Stimulated activated CD8-positive, alpha-beta memory T cell treated with anti-CD3 and anti-CD28 coated beads, Interleukin-7, amount 100 ng/mL, for 1 hour (primary cell): ENCODE results near the gene MUC5AC.
"Not testable (repeated sequence)": the region's sequence is repeated elsewhere in the genome, so short reads cannot be mapped to it uniquely, and the experiment has no call there.

ENCODE experiments used
- DNase-seq, 2 donors: peaks; one replicate each; pipeline ENCODE4 v3.0.0-alpha.2; 2020; ENCODE audit warnings: low read depth in 2 of 2

MUC5AC gene

DNA sequence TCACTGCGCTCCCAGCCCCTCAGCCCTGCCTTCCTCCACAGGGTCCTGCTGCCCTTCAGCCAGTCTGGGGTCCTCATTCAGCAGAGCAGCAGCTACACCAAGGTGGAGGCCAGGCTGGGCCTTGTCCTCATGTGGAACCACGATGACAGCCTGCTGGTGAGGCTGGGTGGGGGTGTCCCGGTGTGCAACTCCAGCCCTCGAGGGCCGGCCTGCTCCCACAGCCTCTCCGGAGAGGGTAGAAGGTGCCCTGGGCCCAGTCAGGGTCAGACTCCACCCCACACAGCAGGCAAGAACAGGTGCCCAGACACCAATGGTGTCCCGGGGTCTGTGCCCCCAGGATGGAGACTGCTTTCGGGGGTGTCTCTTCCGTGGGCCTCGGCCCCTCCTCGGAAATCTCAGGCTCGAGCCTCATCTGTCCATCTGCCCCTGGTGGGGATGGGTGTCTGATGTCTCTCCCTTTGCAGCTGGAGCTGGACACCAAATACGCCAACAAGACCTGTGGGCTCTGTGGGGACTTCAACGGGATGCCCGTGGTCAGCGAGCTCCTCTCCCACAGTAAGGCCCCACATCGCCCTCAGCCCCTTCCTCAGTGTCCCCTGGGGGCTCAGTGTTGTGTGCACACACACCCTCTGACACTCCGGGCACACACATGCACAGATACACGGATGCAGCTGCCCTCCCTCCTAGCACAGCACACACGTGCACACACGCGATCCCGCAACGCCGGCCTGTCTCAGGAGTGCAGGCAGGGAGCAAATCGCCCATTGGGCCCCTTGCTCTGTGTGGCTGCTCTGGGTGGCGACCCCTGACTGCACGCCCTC is 4.9 kb downstream of the MUC5AC start:
- DNase-seq = no peak

DNA sequence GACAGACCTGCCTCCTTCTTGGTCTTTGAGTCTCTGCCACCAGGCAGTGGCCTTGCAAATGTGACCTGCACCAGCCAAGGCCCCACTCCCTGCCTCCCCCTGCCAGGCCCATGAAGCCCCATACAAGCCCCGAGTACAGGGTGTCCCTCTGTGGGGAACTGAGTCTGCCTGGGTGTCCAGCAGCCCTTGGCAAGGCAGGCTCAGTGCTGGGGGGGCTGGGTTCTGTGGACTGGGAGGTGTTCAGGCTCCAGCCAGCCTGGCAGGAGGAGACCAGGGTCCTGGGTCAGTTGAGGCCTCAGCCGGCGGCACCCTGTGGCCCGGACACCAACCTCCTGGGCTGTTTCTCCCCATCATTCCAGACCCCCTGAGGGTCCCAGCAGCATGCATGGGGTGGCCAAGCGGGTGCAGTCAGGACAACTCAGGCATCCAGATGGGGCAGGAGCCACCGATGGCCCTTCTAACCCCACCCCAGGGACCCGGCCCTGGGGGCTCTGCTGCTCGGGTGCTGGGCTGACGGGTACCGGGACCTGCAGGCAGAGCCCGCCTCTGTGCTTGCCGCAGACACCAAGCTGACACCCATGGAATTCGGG is 5.7 kb downstream of the MUC5AC start:
- no peak for DNase-seq

DNA sequence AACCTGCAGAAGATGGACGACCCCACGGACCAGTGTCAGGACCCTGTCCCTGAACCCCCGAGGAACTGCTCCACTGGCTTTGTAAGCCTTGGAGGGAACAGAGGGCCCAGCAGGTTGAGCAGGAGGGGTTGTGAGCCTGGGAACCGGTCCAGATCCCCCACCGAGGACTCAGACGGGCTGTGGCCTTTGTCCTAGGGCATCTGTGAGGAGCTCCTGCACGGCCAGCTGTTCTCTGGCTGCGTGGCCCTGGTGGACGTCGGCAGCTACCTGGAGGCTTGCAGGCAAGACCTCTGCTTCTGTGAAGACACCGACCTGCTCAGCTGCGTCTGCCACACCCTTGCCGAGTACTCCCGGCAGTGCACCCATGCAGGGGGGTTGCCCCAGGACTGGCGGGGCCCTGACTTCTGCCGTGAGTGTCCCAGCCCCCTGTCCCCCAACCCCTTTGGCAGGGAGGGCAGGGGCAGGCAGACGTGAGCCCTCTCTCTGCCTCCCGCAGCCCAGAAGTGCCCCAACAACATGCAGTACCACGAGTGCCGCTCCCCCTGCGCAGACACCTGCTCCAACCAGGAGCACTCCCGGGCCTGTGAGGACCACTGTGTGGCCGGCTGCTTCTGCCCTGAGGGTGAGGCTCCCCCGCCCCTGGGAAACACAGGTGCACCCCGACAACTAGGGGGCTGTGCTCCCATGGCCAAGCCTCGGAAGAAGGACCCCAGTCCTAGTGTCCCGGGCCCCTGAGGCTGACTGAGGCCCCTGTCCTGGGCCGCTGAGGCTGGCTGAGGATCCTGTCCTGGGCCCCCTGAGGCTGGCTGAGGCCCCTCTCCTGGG is 6.4 kb downstream of the MUC5AC start:
- DNase-seq = no peak

DNA sequence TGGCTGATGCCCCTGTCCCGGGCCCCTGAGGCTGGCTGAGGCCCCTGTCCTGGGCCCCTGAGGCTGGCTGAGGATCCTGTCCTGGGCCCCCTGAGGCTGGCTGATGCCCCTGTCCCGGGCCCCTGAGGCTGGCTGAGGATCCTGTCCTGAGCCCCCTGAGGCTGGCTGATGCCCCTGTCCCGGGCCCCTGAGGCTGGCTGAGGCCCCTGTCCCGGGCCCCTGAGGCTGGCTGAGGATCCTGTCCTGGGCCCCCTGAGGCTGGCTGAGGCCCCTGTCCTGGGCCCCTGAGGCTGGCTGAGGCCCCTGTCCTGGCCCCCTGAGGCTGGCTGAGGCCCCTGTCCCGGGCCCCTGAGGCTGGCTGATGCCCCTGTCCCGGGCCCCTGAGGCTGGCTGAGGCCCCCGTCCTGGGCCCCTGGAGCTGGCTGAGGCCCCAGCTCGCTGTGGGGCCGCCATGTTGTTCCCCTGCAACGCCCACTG is 7.1 kb downstream of the MUC5AC start:
- DNase-seq = not testable (repeated sequence)

DNA sequence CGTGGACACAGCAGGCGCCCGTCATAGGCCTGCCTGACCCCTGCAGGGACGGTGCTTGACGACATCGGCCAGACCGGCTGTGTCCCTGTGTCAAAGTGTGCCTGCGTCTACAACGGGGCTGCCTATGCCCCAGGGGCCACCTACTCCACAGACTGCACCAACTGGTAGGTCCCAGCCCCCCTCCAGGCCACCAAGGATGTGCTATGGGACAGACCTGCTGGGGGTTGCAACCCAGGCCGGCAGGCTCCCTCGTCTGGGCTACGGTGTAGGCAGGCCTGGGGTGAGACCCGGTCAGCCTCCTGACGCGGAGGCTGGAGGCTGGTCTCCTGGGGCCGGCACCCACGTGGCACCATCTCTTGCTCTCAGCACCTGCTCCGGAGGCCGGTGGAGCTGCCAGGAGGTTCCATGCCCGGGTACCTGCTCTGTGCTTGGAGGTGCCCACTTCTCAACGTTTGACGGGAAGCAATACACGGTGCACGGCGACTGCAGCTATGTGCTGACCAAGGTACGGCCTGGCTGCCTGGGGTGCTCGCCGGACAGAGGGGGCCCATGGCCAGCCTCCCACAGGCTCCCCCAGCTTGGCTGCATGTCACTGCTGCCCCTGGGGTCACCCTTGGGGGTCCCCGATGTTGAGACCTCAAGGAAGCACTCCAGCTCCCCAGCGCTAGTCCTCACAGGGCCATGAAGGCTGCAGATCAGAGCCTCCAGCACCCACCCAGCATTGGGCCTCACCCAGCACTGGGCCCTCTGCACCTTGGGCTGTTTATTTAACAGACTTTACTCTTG is 7.7 kb downstream of the MUC5AC start:
- DNase-seq = no peak

DNA sequence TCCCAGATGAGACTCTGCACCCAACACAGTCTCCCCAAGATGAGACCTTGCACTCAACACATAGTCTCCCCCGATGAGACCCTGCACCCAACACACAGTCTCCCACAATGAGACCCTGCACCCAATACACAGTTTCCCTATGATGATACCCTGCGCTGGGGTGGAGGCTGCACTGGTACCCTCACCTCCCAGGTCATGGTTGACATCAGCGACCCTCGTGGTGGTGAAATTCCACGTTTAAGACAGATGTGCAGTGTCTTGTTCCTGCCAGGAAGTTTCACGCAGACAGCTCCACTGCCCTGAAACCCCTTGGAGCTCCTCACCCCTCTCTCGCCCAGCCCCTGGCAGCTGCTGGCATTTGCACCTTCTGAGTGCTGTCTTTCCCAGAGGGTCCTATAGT is 9.5 kb downstream of the MUC5AC start:
- no peak for DNase-seq

DNA sequence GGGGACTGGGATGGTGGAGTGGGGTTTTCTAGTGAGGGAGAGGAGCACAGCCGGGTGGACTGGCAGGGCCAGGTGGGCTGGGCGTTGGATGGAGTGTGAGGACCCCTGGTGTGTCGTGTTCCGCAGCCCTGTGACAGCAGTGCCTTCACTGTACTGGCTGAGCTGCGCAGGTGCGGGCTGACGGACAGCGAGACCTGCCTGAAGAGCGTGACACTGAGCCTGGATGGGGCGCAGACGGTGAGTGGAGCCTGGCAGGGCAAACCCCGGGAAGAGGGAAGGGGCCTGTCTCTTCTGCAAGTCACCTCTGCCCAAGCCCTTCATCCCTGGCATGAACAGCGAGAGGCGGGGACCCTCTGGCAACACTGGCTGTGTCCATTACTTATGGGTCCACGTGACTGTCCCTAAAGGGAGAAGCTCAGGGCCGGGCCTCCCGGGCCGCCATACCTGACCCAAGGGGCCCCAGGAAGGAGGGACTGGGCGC is 10.0 kb downstream of the MUC5AC start:
- no peak for DNase-seq

DNA sequence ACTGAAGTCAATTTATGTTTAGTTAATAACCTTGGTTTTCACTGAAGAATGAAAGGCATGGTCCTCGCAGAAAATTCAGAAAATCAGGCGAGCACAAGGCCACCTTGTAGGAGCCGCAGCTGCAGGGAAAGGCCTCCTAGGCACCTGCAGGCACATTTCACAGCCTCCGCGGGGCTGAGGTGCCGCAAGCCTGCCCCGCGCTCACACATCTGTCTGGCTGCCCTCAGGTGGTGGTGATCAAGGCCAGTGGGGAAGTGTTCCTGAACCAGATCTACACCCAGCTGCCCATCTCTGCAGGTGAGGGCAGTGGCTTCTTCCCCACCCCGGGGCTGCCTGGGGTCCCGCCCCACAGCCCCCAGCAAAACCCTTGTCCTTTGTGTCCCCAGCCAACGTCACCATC is 10.5 kb downstream of the MUC5AC start:
- no peak for DNase-seq

DNA sequence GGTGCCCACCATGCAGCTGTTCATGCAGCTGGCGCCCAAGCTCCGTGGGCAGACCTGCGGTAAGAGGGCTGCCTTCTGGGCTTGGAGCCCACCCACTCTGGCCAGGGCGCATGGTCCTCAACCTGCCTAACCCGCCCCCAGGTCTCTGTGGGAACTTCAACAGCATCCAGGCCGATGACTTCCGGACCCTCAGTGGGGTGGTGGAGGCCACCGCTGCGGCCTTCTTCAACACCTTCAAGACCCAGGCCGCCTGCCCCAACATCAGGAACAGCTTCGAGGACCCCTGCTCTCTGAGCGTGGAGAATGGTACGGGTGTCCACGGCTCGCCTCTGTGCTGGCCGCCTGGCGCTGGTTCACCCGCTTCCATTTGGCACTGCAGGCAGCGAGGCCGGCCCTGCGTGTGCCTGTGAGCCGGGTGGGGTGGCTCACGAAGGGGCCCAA is 11.0 kb downstream of the MUC5AC start:
- no peak for DNase-seq

DNA sequence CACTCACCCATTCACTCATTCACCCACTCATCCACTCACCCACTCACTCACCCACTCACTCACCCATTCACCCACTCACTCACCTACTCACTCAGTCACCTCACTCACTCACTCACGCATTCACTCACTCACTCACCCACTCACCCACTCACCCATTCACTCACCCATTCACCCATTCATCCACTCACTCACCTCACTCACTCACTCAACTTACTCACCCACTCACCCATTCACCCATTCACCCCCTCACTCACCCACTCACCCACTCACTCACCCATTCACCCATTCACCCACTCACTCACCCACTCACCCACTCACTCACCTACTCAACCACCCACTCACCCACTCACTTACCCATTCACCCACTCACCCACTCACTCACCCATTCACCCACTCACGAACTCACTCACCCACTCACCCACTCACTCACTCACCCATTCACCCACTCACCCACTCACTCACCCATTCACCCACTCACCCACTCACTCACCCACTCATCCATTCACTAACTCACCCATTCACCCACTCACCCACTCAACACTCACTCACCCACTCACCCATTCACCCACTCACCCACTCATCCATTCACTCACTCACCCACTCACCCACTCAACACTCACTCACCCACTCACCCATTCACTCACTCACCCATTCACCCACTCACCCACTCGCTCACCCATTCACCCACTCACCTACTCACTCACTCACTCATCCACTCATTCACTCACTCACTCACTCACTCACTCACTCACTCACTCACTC is 13.7 kb downstream of the MUC5AC start:
- DNase-seq = no peak

DNA sequence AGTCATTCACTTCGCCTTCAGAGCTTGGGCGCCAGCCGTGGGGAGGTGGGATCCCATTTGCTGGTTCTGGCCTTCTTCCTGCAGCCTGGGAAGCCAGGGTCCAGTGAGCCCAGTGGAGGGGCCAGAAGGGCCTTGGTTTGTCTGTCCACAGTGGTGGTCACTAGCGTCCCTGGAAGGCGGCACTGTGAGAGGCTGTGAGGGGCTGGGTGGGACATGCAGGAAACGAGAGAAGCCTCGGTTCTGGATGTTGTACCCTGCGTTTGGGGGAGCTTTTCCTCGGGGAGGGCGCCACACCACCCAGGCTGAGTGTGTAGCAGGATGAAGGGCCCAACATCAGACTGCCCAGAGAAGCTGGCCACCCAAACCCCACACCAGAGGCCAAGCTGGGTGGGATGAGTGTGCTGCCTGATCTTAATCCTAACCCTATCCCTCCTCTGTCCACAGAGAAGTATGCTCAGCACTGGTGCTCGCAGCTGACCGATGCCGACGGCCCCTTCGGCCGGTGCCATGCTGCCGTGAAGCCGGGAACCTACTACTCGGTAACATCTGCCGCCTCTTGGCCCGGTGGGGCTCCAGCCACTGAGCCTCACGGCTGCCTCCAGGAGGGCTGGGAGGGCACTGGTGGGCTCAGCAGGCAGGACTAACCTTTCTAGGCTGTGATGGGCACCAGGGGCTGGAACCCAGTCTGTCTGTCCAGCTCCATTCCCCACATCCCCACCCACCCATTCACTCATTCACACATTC is 14.4 kb downstream of the MUC5AC start:
- no peak for DNase-seq

DNA sequence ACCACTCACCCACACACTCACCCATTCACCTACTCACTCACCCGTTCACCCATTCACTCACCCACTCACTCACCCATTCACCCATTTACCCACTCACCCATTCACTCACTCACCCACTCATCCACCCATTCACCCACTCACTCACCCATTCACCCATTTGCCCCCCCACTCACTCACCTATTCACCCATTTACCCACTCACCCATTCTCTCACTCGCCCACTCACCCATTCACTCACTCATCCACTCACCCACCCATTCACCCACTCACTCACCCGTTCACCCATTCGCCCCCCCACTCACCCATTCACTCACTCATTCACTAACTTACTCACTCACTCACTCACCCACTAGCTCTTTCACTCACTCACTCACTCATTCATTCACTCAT is 15.0 kb downstream of the MUC5AC start:
- no peak for DNase-seq

DNA sequence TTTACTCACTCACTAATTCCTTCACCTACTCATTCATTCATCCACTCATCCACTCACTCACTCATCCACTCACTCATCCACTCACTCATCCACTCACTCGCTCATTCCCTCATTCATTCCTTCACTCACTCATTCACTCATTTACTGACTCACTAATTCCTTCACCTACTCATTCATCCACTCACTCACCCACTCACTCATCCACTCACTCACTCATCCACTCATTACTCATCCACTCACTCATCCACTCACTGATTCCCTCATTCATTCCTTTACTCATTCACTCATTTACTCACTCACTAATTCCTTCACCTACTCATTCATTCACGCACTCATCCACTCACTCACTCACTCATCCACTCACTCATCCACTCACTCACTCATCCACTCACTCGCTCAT is 15.6 kb downstream of the MUC5AC start:
- not testable (repeated sequence) for DNase-seq

DNA sequence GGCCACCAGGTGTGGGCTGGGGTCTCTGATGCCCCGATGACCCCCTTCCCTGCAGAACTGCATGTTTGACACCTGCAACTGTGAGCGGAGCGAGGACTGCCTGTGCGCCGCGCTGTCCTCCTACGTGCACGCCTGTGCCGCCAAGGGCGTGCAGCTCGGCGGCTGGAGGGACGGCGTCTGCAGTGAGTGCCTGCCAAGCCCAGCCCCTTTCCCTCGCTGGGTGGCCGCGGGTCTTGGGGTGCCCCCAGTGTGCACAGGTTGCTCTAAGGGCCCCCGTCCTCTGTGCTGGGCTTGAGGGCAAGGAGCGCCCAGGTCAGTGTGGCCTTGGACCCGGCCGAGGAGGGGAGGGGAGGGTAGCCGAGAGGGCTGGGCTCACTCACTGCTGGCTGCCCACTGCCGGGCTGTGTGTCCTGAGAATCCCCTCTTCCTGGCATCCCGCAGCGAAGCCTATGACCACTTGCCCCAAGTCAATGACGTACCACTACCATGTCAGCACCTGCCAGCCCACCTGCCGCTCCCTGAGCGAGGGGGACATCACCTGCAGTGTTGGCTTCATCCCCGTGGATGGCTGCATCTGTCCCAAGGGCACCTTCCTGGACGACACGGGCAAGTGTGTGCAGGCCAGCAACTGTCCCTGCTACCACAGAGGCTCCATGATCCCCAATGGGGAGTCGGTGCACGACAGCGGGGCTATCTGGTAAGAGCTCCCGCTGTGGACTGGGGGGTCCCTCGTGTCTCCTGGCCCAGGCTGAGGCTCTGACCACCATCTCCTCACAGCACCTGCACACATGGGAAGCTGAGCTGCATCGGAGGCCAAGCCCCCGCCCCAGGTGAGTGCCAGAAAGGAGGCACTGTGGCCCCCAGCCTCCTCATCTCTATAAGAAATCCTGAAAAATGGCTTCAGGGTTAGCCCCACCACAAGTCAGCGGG is 17.0 kb downstream of the MUC5AC start:
- no peak for DNase-seq

DNA sequence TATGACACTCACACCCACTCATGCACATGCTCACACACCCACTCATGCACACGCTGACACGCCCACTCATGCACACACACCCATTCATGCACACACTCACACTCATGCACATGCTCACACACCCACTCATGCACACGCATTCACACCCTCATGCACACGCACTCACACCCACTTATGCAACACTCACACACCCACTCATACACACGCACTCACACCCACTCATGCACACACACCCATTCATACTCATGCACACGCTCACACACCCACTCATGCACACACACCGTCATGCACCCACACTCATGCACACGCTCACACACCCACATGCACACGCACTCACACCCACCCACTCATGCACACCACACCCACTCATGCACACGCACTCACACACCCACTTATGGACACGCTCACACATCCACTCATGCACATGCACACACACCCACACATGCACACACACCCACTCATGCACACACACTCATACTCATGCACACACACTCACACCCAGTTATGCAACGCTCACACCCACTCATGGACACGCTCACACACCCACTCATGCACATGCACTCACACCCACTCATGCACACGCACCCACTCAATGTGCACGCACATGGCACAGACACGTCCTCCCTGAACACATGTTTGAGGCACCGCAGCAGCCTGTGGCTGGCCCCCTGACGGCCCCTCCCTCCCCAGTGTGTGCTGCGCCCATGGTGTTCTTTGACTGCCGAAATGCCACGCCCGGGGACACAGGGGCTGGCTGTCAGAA is 17.9 kb downstream of the MUC5AC start:
- no peak for DNase-seq

DNA sequence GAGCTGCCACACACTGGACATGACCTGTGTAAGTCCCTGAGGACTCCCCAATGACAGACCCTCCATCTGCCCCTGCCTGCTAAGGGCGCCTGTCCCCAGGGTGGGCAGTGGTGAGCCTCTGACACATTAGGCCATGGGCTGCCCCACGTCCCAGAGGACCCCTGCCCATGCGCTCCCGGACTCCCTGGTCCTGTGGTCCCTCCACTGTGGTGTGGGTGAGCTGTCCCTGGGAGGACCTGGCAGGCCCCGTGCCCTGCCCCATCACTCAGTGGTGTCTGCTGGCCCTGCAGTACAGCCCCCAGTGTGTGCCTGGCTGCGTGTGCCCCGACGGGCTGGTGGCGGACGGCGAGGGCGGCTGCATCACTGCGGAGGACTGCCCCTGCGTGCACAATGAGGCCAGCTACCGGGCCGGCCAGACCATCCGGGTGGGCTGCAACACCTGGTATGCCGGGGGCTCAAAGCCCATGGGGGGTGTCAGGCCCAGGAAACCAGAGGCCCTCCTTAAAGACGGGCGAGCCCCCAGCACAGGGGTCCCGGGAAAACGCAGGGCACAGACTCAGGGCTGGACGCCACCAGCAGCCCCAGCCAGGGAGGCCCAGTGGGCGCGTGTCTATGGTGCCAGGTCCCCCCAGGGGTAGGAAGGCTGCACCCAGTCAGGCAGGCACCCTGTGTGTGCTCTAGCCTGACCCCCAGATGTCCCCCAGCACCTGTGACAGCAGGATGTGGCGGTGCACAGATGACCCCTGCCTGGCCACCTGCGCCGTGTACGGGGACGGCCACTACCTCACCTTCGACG is 18.7 kb downstream of the MUC5AC start:
- DNase-seq = no peak

DNA sequence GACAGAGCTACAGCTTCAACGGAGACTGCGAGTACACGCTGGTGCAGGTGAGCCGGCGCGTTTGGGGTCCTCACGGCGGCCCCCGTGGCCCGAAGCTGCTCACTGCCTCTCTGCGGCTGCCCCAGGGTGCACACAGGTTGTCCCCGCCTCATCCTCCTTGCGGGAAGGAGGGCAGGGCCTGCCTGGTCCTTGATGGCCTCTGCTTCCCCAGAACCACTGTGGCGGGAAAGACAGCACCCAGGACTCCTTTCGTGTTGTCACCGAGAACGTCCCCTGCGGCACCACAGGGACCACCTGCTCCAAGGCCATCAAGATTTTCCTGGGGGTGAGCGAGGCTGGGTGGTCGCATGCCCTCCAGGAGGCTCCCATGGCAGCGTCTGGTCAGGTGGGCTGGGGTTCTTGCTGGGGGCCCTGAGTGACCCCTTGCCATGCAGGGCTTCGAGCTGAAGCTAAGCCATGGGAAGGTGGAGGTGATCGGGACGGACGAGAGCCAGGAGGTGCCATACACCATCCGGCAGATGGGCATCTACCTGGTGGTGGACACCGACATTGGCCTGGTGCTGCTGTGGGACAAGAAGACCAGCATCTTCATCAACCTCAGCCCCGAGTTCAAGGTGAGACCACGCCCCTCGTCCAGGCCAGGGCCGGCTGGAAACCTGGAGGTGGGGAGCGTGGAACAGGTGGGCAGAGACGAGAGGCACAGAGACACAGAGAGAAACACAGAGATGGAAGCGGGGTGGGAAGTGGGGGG is 19.4 kb downstream of the MUC5AC start:
- no peak for DNase-seq
